ENCODE results near the gene RAI14.

RAI14 gene

DNA sequence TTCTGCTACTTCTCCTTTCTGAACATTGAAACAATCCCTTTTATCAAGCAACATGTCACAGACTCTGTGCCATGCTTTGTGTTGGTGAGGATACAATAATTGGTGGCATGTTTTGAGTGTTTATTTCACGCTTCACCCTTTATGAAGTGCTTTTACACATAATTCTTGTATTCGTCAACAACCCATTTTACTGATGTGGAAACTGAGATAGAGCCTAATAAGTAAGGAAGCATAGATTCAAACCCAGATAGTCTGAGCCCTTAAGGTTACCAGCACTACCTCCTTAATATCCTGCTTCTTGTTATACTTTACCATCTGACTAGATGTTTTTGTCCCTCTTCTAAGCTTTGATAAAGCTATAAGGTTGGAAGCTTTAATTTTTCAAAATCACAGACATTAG is 133.5 kb downstream of the RAI14 start:
- no peaks in the 10 kb centered on the region for H3K27me3 ChIP-seq (ENCODE audit: low read depth, low read length)
- no peak overlapping the region for H3K4me3 ChIP-seq (ENCODE audit: low read length)

DNA sequence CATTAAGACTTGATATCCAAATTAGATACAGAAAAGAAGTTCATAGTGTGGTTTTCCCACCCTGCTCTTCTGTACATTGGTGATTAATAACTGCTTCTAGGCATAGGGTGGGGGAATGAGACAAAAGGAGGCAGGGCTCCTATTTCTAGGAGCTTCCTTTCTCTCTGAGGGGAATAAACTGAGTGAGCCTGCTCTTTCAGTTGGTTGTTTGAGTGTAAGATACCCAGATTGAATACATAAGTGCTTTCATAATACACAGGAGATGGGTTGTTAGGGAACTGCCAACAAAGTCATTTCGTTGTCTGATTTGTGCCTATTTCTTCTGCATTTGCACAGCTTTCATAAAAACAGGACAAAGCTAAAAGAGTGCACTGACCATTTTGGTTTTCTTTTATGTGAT is 133.9 kb downstream of the RAI14 start:
- no peaks in the 10 kb centered on the region for H4K20me1 ChIP-seq (ENCODE audit: insufficient read depth, low read length)
- H3K27me3 ChIP-seq (ENCODE audit: low read depth, low read length) = no peaks in the 10 kb centered on the region
- no peak overlapping the region for H3K4me3 ChIP-seq (ENCODE audit: low read length)
- no peaks in the 10 kb centered on the region; the same call in 1 of the 2 replicates for H3K9me3 ChIP-seq (ENCODE audit: insufficient read depth, low read length)
- no peak for TF ChIP-seq EZH2phosphoT487 (IDR thresholded peaks at IDR 0.05; ENCODE audit: low read depth)
- TF ChIP-seq, protein P1, sequence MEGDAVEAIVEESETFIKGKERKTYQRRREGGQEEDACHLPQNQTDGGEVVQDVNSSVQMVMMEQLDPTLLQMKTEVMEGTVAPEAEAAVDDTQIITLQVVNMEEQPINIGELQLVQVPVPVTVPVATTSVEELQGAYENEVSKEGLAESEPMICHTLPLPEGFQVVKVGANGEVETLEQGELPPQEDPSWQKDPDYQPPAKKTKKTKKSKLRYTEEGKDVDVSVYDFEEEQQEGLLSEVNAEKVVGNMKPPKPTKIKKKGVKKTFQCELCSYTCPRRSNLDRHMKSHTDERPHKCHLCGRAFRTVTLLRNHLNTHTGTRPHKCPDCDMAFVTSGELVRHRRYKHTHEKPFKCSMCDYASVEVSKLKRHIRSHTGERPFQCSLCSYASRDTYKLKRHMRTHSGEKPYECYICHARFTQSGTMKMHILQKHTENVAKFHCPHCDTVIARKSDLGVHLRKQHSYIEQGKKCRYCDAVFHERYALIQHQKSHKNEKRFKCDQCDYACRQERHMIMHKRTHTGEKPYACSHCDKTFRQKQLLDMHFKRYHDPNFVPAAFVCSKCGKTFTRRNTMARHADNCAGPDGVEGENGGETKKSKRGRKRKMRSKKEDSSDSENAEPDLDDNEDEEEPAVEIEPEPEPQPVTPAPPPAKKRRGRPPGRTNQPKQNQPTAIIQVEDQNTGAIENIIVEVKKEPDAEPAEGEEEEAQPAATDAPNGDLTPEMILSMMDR (IDR thresholded peaks at IDR 0.05; ENCODE audit: low read depth, low read length) = no peak
- H3K4me1 ChIP-seq (ENCODE audit: low read length) = peaks cover 3% of the 10 kb centered on the region
- peaks cover 5% of the 10 kb centered on the region for H3K36me3 ChIP-seq (replicated peaks; ENCODE audit: low read depth, low read length)
- no peak overlapping the region for H3K27ac ChIP-seq (ENCODE audit: low read length)
- no peak overlapping the region for H3K9ac ChIP-seq (ENCODE audit: low read length)
- no peak overlapping the region for H2AFZ ChIP-seq (ENCODE audit: low read depth, low read length)
- no peaks in the 10 kb centered on the region for H3K79me2 ChIP-seq (ENCODE audit: low read length)
- no peak overlapping the region for H3K4me2 ChIP-seq (ENCODE audit: low read length)

More for the DNA sequence above, 133.5 kb downstream of the RAI14 start:
- Histone ChIP-seq H3K4me2 (ENCODE audit: low read length) (no peak overlapping the region), H3K9me3 (ENCODE audit: insufficient read depth, low read length) (no peaks in the 10 kb centered on the region; the same call in 1 of the 2 replicates), H3K27ac (ENCODE audit: low read length) (no peak overlapping the region), H4K20me1 (ENCODE audit: insufficient read depth, low read length) (no peaks in the 10 kb centered on the region), H2AFZ (ENCODE audit: low read depth, low read length) (no peak overlapping the region), H3K79me2 (ENCODE audit: low read length) (no peaks in the 10 kb centered on the region), H3K36me3 (replicated peaks; ENCODE audit: low read depth, low read length) (peaks cover 5% of the 10 kb centered on the region), H3K4me1 (ENCODE audit: low read length) (peaks cover 3% of the 10 kb centered on the region), H3K9ac (ENCODE audit: low read length) (no peak overlapping the region)
- no peak for TF ChIP-seq EZH2phosphoT487 (IDR thresholded peaks at IDR 0.05; ENCODE audit: low read depth)
- TF ChIP-seq, protein P1 (IDR thresholded peaks at IDR 0.05; ENCODE audit: low read depth, low read length) = no peak

DNA sequence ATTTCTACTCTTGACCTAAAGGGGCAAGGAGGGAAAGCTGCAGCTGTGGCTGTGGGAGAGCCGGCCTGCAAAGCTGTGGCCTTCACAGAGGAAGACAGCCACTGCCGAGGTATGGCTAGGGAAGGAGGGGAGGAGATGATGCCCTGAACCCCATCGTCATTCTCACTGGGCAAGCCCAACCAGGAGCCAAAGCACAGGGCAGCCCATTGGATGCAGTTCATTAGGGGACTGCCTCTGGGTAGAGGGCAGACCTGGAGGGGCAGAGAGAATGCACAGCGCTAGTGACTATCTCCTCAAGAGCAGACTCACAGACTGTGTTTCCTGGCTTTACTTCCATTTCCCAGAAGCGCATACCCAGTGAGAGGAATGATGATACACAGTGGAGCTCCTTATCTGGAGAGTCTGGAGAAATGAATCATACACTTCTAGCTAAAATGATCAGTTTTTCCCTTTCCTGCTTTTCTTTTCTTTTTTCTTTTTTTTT is 135.7 kb downstream of the RAI14 start:
- Histone ChIP-seq H4K20me1 (ENCODE audit: insufficient read depth, low read length) (no peaks in the 10 kb centered on the region), H2AFZ (ENCODE audit: low read depth, low read length) (no peak overlapping the region), H3K4me1 (ENCODE audit: low read length) (peaks cover 3% of the 10 kb centered on the region), H3K79me2 (ENCODE audit: low read length) (no peaks in the 10 kb centered on the region), H3K4me3 (ENCODE audit: low read length) (no peak overlapping the region), H3K27me3 (ENCODE audit: low read depth, low read length) (no peaks in the 10 kb centered on the region), H3K9ac (ENCODE audit: low read length) (no peak overlapping the region), H3K27ac (ENCODE audit: low read length) (no peak overlapping the region), H3K4me2 (ENCODE audit: low read length) (no peak overlapping the region), H3K36me3 (replicated peaks; ENCODE audit: low read depth, low read length) (peaks cover 5% of the 10 kb centered on the region), H3K9me3 (ENCODE audit: insufficient read depth, low read length) (no peaks in the 10 kb centered on the region; the same call in 1 of the 2 replicates)
- no peak for TF ChIP-seq EZH2phosphoT487 (IDR thresholded peaks at IDR 0.05; ENCODE audit: low read depth)
- TF ChIP-seq, protein P1 (IDR thresholded peaks at IDR 0.05; ENCODE audit: low read depth, low read length) = no peak

DNA sequence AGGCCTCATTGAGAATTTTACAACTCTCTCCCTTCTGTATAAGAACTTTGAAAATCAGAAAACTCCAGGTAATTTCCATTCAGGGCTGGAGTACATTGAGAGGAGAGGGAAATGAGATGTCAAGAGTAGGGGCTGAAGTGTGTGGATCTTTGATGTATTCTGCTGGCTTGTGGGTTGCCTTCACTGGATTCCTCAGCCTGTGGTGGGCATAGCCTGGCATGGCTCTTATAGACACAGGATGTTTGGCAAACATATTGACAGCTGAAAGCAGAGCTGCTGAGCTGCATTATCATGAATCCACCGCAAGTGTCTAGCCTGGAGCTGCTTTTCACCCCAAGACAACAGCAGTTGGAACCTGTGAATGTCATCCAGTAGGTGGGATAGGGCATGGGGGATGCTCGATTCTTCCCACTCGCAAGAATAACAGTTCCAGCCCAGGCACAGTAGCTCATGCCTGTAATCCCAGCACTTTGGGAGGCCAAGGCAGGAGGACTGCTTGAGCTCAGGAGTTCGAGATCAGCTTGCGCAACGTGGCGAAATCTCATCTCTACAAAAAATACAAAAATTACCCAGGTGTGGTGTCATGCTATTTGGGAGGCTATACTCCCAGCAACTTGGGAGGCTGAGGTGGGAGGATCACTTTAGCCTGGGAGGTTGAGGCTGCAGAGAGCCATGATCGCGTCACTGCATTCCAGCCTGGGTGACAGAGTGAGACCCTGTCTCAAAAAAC is 146.9 kb downstream of the RAI14 start:
- Histone ChIP-seq H3K79me2 (ENCODE audit: low read length) (no peaks in the 10 kb centered on the region), H3K9me3 (ENCODE audit: insufficient read depth, low read length) (no peaks in the 10 kb centered on the region), H4K20me1 (ENCODE audit: insufficient read depth, low read length) (no peaks in the 10 kb centered on the region), H3K4me1 (ENCODE audit: low read length) (no peaks in the 10 kb centered on the region), H3K36me3 (replicated peaks; ENCODE audit: low read depth, low read length) (peaks cover 22% of the 10 kb centered on the region), H3K27me3 (ENCODE audit: low read depth, low read length) (no peaks in the 10 kb centered on the region), H3K4me3 (ENCODE audit: low read length) (no peak overlapping the region), H3K4me2 (ENCODE audit: low read length) (no peak overlapping the region), H3K9ac (ENCODE audit: low read length) (no peak overlapping the region), H2AFZ (ENCODE audit: low read depth, low read length) (no peak overlapping the region), H3K27ac (ENCODE audit: low read length) (no peak overlapping the region)
- TF ChIP-seq, protein P1 (IDR thresholded peaks at IDR 0.05; ENCODE audit: low read depth, low read length) = no peak
- TF ChIP-seq EZH2phosphoT487 (IDR thresholded peaks at IDR 0.05; ENCODE audit: low read depth) = no peak

All from OCI-LY3 (cell line).